Neutrophil (primary cell): ENCODE measurements around the gene SKAP1.

ENCODE experiments used
- H3K27ac ChIP-seq: fragments of 200-600 bp; sonication (generic); 2 replicates; pipeline ENCODE4 v1.5.1; 2016; ENCODE audit warnings: mild to moderate bottlenecking, moderate library complexity
- H3K27me3 ChIP-seq: fragments of 200-600 bp; sonication (generic); 2 replicates; pipeline ENCODE4 v1.6.0; 2016; ENCODE audit warnings: mild to moderate bottlenecking
- H3K36me3 ChIP-seq: fragments of 200-600 bp; sonication (generic); 2 replicates; pipeline ENCODE4 v1.5.1; 2017
- H3K4me1 ChIP-seq, 2 experiments: fragments of 200-600 bp in 1 of 2; sonication (generic) in 1 of 2; 1 replicate in 1 of 2; 2 replicates in 1 of 2; pipeline versions ENCODE4 v1.5.1 to v1.6.1; 2013 to 2016; ENCODE audit warnings: low read depth in 1 of 2, low read length in 1 of 2, mild to moderate bottlenecking in 1 of 2, moderate library complexity in 1 of 2; ENCODE audit not compliant: control insufficient read depth in 1 of 2, insufficient read depth in 1 of 2
- H3K4me3 ChIP-seq, 2 experiments: fragments of 200-600 bp in 1 of 2; sonication (generic) in 1 of 2; 1 replicate in 1 of 2; 2 replicates in 1 of 2; pipeline ENCODE4 v1.5.1; 2013 to 2016; ENCODE audit warnings: low read depth in 1 of 2, low read length in 1 of 2, mild to moderate bottlenecking in 1 of 2, moderate library complexity in 1 of 2
- H3K9me3 ChIP-seq: fragments of 200-600 bp; sonication (generic); 2 replicates; pipeline ENCODE4 v1.5.1; 2016
- CTCF ChIP-seq: fragments of 200-600 bp; sonication (generic); IDR thresholded peaks from 2 replicates; pipeline ENCODE4 v1.5.1; 2016; ENCODE audit warnings: antibody characterized with exemption

SKAP1 gene

DNA sequence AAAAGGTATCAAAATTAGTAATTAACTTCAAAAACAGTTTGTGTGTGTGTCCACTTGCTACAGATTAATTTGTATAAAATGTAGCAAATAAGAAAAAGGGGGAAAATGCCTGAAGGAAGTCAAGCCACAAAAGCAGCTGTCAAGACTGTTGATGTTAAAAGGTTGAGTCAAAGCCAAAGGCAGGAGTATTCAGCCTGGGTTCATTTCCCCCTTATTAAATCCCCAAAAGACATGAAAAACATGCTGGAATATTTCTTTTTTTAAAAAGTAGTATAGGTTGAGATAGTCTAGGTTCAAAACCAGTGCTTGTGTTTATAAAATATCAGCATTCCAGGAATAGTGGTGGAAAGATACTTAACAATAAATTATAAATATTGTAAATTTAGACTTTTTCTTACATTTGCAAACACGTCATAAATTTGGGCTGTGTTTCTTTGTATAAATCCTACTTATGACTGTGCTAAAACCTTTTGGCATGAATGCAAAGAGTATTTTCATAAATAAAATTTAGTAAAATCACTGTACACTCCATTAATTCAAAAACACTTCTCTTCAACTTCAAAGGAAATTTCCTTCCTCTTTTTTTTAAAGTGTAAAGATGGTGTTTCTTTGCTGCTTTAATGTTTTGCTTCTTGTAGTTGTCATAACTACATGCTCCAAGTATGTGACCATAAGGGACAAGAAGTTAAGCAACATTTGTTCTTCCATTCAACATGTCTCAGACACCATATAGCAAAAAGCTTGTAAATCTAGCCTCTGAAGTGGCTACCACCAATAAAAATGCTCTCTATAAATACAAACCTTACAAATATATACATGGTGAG, 72.0 kb downstream of the SKAP1 start:
- Histone ChIP-seq H3K36me3 (no peaks in the 10 kb centered on the region), H3K27ac (no peak overlapping the region), H3K9me3 (no peaks in the 10 kb centered on the region), H3K4me3 (no peak overlapping the region), H3K4me1 (no peaks in the 10 kb centered on the region), H3K27me3 (peaks cover 58% of the 10 kb centered on the region)
- TF ChIP-seq CTCF, result no peak

- no peak overlapping the region for H3K27ac ChIP-seq
- no peak for TF ChIP-seq CTCF
- no peaks in the 10 kb centered on the region for H3K36me3 ChIP-seq
- H3K4me3 ChIP-seq, result no peak overlapping the region
- peaks cover 47% of the 10 kb centered on the region for H3K27me3 ChIP-seq
- H3K4me1 ChIP-seq, result no peaks in the 10 kb centered on the region
- no peaks in the 10 kb centered on the region for H3K9me3 ChIP-seq
Observed at GRCh38 chr17:48356866-48357265, 73.1 kb downstream of the SKAP1 start.

DNA sequence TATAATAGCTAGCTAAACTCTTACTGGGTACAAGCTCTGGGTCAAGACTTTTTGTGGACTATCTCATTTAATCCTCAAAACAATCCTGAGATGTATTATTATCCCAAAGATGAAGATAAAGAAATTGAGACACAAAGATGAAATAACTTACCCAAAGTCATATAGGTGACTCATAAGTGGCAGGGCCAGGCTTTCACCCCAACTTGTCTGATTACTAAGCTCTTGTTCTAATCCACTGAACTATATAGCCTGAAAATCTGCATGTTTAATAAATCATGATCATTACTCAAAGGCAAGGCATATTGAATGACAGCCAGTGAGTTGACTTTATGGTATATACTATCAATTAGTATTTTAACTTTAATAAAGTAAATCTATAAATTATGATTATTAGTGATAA, 77.4 kb downstream of the SKAP1 start:
- Histone ChIP-seq H3K27ac (no peak overlapping the region), H3K4me1 (no peaks in the 10 kb centered on the region), H3K27me3 (peaks cover 54% of the 10 kb centered on the region), H3K4me3 (no peak overlapping the region), H3K36me3 (no peaks in the 10 kb centered on the region), H3K9me3 (no peaks in the 10 kb centered on the region)
- TF ChIP-seq CTCF, result no peak

DNA sequence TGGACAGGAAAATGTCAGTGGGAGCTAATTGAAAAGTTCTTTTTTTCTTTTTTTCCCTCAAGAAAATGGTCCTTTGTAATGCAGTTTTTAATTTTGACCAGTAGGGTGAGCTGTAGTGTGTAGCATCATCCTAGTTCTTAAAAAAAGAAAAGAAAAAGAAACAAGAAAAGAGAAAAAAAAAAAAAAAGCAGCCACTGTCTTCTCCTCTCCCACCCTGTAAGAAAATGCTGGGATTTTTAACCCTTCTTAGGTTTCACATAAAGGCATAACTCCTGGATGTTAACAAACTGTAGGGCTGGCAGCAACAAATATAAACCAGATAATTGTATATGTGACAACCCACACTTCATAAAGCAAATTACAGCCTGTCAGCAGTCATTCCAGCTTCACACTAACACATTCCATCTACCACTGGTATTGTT, 78.1 kb downstream of the SKAP1 start:
- no peak for TF ChIP-seq CTCF
- Histone ChIP-seq H3K9me3 (no peaks in the 10 kb centered on the region), H3K36me3 (no peaks in the 10 kb centered on the region), H3K27ac (no peak overlapping the region), H3K4me3 (no peak overlapping the region), H3K27me3 (peaks cover 50% of the 10 kb centered on the region), H3K4me1 (no peaks in the 10 kb centered on the region)

- no peak overlapping the region for H3K27ac ChIP-seq
- H3K4me3 ChIP-seq, result no peak overlapping the region
- peaks cover 46% of the 10 kb centered on the region for H3K27me3 ChIP-seq
- H3K4me1 ChIP-seq, result no peaks in the 10 kb centered on the region
- no peaks in the 10 kb centered on the region for H3K36me3 ChIP-seq
- H3K9me3 ChIP-seq, result no peaks in the 10 kb centered on the region
- no peak for TF ChIP-seq CTCF
Observed at GRCh38 chr17:48348352-48348751, 81.7 kb downstream of the SKAP1 start.
